Liver (tissue), 3 donors: Measurements from ENCODE around the gene FAM83C.

ENCODE experiments used
- CTCF ChIP-seq: fragments of 150-350 bp; IDR thresholded peaks from 2 replicates; pipeline ENCODE4 v1.5.1; 2017; ENCODE audit warnings: improper control_type of control experiment, low read depth, low read length; ENCODE audit not compliant: missing input control
- EGR1 ChIP-seq, 2 donors: IDR thresholded peaks; 2 replicates each; pipeline ENCODE4 v1.6.1; 2016 to 2018; ENCODE audit warnings: antibody characterized with exemption in 2 of 2, low read depth in 2 of 2
- FOXA1 ChIP-seq: IDR thresholded peaks from 2 replicates; pipeline ENCODE4 v1.6.1; 2016; ENCODE audit warnings: antibody characterized with exemption
- GABPA ChIP-seq, 2 donors: IDR thresholded peaks in 1 of 2; conservative IDR thresholded peaks in 1 of 2; 2 replicates each; pipeline ENCODE4 v1.6.1; 2016; ENCODE audit warnings: antibody characterized with exemption in 2 of 2, mild to moderate bottlenecking in 1 of 2, moderate library complexity in 1 of 2
- JUND ChIP-seq, 2 donors: IDR thresholded peaks; 2 replicates each; pipeline ENCODE4 v1.6.1; 2016; ENCODE audit warnings: antibody characterized with exemption in 2 of 2
- RAD21 ChIP-seq, 2 donors: IDR thresholded peaks; 2 replicates each; pipeline ENCODE4 v1.6.1; 2016; ENCODE audit warnings: antibody characterized with exemption in 2 of 2, mild to moderate bottlenecking in 2 of 2
- REST ChIP-seq: IDR thresholded peaks from 2 replicates; pipeline ENCODE4 v1.6.1; 2016; ENCODE audit warnings: antibody characterized with exemption, mild to moderate bottlenecking
- SP1 ChIP-seq: IDR thresholded peaks from 2 replicates; pipeline ENCODE4 v1.6.1; 2018; ENCODE audit warnings: antibody characterized with exemption, mild to moderate bottlenecking
- YY1 ChIP-seq: IDR thresholded peaks from 2 replicates; pipeline ENCODE4 v1.6.1; 2016; ENCODE audit warnings: antibody characterized with exemption, mild to moderate bottlenecking
- ZBTB33 ChIP-seq: IDR thresholded peaks from 2 replicates; pipeline ENCODE4 v1.6.1; 2016; ENCODE audit warnings: antibody characterized with exemption
- donor health status: healthy.
- donor health status: healthy.

GRCh38 chr20:35329435-35330139 lies 37.4 kb upstream of the FAM83C start:
- peak; percentile 38 for TF ChIP-seq CTCF
- no peak for TF ChIP-seq SP1
- TF ChIP-seq REST, result no peak
- no peak for TF ChIP-seq YY1
- no peak for TF ChIP-seq ZBTB33
- TF ChIP-seq JUND (IDR thresholded peaks at IDR 0.05), result no peak
- no peak for TF ChIP-seq FOXA1
- TF ChIP-seq RAD21 (IDR thresholded peaks at IDR 0.05), result peak; percentile 45 to 74
- no peak for TF ChIP-seq GABPA (IDR thresholded peaks at IDR 0.05 in 1 of 2, conservative IDR thresholded peaks at IDR 0.05 in 1 of 2)
- TF ChIP-seq EGR1 (IDR thresholded peaks at IDR 0.05; ENCODE audit: low read depth in 2 of 2), result no peak
